ENCODE measurements around the gene STARD8.

GRCh38 chrX:68650491-68650890 is 3.0 kb downstream of the STARD8 start:
- TF ChIP-seq CTCF (IDR thresholded peaks at IDR 0.05; ENCODE audit: low read length) (no peak), EZH2 (IDR thresholded peaks at IDR 0.05; ENCODE audit: borderline replicate concordance, low read length) (no peak)
